Thyroid gland (tissue), 4 donors: ENCODE results near the gene TASOR2.

Experiments
- POLR2A ChIP-seq, 2 donors: fragments of 450-650 bp; IDR thresholded peaks; one replicate each; pipeline ENCODE4 v1.6.1; 2017; ENCODE audit warnings: antibody characterized with exemption in 2 of 2, mild to moderate bottlenecking in 2 of 2, moderate library complexity in 1 of 2
- TF ChIP-seq, protein P1 (sequence below), 6 experiments: fragments of 200-600 bp in 3 of 6; fragments of 450-650 bp in 3 of 6; sonication (generic) in 3 of 6; IDR thresholded peaks; one replicate each; pipeline ENCODE4 v1.5.1; 2016 to 2019; ENCODE audit warnings: antibody characterized with exemption in 6 of 6, mild to moderate bottlenecking in 2 of 6, inconsistent platforms in 1 of 6, moderate library complexity in 1 of 6

- TF ChIP-seq, protein P1, sequence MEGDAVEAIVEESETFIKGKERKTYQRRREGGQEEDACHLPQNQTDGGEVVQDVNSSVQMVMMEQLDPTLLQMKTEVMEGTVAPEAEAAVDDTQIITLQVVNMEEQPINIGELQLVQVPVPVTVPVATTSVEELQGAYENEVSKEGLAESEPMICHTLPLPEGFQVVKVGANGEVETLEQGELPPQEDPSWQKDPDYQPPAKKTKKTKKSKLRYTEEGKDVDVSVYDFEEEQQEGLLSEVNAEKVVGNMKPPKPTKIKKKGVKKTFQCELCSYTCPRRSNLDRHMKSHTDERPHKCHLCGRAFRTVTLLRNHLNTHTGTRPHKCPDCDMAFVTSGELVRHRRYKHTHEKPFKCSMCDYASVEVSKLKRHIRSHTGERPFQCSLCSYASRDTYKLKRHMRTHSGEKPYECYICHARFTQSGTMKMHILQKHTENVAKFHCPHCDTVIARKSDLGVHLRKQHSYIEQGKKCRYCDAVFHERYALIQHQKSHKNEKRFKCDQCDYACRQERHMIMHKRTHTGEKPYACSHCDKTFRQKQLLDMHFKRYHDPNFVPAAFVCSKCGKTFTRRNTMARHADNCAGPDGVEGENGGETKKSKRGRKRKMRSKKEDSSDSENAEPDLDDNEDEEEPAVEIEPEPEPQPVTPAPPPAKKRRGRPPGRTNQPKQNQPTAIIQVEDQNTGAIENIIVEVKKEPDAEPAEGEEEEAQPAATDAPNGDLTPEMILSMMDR (IDR thresholded peaks at IDR 0.05), result no peak
- no peak for TF ChIP-seq POLR2A (IDR thresholded peaks at IDR 0.05)
These were observed 37.0 kb upstream of the TASOR2 start for GRCh38 chr10:5647507-5648240.
